Renal cortical epithelial cell (primary cell): ENCODE measurements around the gene SRBD1. TPM values are rescaled to one million over a fixed set of nuclear protein-coding genes. Genes with fewer than 3 reads are reported as not detected.

Source experiments
- DNase-seq: peaks from one replicate; pipeline ENCODE4 v3.0.0-alpha.2; 2011; ENCODE audit warnings: low read depth
- total RNA-seq: library from RNA; depleted of rRNA; stranded (reverse); fragments of >200 nt; gene quantifications from 2 replicates; pipeline ENCODE4 v1.2.3, GENCODE V29; 2014

SRBD1 gene
- total RNA-seq, 1 donor from 2014 or later = 13.6 TPM

- DNase-seq = no peak
Measured at GRCh38 chr2:45370369-45370768, 240.7 kb downstream of the SRBD1 start.

DNA sequence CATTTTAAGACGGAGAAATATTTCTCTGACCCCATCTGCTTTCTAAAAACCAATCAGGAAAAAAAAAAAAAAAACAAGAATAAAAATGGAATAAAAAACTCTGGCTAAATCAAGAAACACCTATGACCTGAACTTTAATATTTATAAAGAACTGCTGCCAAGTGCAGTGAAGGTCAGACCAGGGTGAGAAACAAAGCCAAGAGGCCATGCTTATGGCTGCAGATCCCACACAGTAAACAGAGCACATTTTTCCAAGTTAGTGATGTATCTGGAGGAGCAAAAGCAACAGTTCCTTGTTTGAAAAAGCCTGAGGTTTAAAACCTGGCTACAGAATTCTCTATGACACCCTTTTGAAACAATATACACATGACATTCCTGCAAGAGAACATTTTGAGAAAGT, 242.3 kb downstream of the SRBD1 start:
- no peak for DNase-seq

DNA sequence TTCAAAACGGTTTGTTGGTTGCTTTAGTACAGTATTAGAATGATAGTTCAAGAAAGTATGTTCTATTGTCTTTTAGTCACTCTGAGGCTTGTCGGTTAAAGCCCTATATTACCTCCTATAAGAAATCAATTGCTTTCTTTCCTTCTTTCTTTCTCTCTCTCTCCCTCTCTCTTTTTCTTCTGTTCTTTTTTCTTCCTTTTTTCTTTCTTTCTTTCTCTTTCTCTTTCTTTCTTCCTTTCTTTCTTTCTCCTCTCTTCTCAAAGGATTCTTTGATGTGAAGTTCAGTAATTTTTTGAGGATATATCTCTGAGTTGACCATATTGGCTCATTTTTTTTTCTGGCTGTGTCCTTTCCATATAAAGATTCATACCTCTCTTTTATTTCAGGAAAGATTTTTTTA, 249.4 kb downstream of the SRBD1 start:
- no peak for DNase-seq

DNA sequence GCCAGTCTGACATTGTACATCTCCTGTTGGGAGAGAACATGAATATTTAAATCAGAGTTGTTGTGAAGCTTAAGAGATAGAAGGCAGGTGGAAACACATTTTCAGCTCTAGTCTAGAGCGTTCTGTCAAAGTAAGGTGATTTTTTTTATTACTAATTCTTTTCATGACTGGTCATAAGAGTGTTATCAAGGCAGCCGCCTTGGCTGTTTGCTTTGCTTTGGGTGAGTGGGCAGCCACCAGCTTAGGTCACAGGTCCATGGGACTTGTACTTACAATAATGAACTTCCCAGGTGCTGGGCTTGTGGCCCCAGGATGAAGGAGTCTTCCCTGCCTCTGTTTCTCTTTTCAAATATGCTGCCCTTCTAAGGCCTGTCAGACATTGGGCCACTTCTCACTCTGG, 256.3 kb downstream of the SRBD1 start:
- peak; percentile 41 for DNase-seq

DNA sequence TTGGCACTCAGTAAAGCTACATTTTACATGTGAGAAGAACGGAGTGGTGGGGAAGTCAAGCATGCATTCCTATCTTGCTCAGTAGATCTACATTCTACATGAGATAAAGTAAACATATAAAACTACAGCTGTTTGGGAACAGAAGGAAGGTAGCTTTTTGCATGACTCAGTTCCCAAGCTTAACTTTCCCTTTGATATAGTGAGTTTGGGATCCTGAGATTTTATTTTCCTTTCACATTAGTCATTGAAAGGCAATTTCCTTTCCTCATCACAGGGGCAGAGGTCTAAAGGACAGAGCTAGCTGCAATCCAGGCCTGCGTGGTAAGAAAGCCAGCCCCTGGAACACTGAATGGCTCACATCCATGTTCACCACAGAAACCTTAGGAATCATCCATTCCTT, 257.2 kb downstream of the SRBD1 start:
- DNase-seq = peak; percentile 95

GRCh38 chr2:45352506-45352905, 258.6 kb downstream of the SRBD1 start:
- no peak for DNase-seq

GRCh38 chr2:45345331-45346234, 265.5 kb downstream of the SRBD1 start:
- no peak for DNase-seq

DNA sequence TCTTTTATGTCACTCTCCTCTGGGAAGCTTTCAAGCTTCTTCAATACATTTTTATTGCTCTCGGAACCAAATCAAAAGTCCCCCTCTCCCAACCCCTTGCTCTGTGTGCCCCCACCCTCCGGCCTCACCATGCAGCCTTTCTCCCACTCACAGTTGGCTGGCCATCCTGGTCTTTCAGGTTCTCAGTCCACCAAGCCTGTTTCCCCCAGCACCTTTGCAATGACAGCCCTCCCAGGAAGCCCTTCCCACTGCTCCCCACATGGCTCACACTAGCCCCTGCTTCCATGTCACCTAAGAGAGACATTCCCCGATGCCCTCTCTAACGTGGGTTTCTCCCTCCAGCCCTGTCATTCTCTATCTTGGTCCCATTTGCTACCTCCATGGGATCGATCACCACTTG, 266.6 kb downstream of the SRBD1 start:
- no peak for DNase-seq

GRCh38 chr2:45344071-45344470, 267.0 kb downstream of the SRBD1 start:
- no peak for DNase-seq

GRCh38 chr2:45343251-45344017, 267.6 kb downstream of the SRBD1 start:
- DNase-seq = no peak

DNA sequence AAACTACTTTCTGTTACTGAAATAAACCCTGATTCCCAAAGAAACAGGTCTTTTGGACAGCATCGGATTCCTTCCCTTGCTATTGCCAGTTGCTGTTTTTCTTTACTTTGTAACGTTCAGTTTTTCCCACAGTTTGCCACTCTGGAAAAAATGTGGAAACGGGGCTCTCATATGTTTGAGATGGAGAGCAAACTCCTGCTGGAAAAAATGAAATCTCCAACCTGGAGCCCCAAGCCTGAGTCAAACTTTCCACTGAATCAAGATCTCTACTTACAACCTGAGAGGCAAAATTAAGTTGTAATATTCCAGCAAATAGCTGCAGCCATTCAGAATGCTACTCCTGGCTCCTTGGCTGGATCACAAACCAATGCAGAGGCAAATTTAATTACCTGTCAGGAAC, 270.7 kb downstream of the SRBD1 start:
- DNase-seq = no peak

DNA sequence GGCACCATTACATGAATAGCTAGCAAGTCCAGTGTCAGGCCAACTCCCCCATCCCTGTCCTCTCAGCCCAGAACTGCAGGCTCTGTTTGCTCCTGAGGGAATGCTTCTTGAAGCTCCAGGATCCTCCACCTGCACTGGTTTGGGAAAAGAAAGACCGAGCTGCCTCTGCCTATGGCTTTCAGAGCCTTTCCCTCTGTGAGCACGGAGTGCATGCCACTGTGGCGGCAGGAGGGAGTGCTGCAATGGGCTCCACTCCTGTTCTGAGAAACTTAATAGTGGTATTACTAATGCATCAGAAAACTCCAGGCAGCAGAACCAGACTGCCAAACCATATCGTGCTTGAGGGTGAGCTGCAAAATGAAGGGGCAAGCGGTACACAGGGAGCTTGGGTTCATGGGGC, 271.8 kb downstream of the SRBD1 start:
- DNase-seq = no peak

Other genes starting within 250 kb of the SRBD1 start
- 3.1 and 6.9 TPM in 2 replicates for gene PRKCE, start 40.4 kb upstream of the SRBD1 start, total RNA-seq